NCI-H526 treated with DMSO at 0.1 percent for 48 hours (cell line): ENCODE data around the gene CA10.

Experiments used
- DNase-seq: peaks from one replicate; lab custom pipeline; 2025; lab: John Stamatoyannopoulos, UW

Gene CA10

DNA sequence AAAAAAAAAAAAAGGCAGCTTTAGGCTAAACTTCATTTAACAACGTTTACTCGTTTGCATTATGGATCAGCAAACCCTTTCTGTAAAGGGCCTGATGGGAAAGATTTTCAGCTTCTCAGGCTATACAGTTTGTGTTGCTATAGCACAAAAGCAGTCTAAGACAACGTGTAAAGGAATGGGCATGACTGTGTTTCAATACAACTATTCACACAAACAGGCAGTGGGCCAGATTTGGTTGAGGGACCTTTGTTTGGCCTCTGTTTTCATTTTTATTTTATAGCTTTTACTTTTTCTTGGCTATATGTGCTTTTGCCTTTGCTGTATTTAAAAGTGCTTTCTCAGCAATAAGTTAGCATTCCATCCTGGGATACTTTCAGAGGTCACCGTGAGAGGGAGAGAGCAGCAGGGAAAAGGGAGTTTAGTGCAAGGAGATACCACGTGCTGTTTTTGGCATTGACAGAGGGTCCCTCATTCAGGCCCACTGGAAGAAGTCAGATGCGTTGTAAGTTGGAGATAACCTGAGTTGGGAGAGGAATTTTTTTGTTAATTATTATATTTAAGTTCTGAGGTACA, 562.6 kb downstream of the CA10 start:
- no peak for DNase-seq

DNA sequence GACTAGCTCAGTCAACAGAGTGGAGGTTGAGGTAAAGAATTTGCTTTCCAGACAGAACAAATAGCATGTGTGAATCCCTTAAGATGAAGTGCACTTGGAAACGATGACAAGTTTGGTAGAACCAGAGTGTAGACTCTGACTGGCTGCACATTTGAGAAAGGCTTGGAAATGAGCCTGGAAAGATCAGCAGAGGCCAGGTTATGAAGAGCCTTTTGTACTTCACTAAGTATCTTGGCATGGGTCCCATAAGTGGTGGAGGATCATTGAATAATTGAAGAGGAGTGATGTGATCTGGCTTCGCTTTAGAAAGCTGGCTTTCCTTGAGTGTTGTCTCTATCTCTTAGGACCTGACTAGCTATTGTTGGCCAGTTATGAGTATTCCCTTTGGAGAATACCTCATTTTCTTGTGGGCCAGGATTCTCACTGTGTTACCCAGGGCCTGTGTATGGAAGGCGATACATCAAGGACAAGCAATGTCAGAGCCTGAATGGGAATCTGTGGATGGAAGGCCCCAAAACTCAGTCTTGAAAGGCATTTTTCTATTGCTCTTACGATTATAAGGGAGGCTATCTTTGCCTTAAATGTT, 568.4 kb downstream of the CA10 start:
- DNase-seq, result no peak

DNA sequence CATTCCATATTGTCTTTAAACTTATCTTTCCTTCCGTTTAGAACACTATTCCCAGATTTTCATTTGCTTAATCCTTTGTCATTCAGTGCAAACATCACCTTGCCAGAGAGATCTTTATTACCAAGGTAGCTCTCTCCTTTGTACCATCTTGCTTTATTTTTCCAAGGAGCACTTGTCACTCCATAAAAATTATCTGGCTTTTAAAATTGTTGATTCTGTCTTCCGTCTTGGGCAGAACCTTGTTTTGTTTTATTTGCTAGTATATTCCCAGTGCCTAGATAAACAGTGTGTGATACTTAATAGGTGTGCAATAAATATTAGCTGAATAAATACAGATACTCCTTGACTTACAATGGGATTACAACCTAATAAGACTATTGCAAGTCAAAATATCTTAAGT, 570.5 kb downstream of the CA10 start:
- DNase-seq, result no peak

DNA sequence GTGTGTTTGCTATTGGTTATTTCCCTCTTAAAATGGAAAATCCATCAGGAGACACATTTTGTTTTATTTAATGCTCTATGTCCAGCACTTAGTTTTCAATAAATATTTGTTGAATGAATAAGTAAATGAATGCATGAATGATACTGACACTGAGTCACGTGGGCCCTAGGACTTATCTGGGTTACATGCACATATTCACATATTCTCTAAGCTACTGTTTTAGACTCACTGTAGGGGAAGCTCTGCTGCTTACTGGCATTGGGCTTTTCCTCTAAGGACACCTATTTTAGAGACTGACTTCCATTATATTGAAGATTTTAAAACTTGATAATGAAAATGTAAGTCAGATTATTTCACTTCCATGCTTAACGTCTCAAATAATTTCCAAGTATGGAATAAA, 571.0 kb downstream of the CA10 start:
- DNase-seq, result no peak

DNA sequence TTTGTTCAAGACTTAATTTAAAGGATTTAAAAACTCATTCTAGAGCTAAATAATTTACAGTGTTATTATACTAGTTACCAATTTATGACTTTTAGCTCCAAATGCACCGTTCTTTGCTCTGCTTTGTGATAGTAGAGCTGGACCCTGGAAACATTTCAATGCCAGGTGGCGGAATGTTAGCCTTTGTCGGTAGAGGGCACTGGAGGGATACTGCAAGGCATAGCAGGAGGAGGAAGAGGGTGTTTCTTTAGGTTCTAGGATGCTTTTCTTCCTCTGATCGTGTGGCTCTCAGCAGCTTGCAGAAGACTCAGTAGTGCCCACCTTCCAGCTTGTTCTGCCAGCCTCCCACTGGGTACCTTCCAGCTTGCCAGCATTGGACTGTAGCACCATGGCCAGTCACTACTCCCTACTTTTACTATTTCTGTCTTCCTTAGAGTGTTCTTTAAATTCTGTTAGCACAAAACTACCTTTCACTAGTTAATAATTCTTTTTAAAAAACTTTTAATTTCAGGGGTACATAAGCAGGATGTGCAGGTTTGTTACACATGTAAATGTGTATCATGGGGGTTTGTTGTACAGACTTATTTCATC, 572.9 kb downstream of the CA10 start:
- DNase-seq, result no peak

DNA sequence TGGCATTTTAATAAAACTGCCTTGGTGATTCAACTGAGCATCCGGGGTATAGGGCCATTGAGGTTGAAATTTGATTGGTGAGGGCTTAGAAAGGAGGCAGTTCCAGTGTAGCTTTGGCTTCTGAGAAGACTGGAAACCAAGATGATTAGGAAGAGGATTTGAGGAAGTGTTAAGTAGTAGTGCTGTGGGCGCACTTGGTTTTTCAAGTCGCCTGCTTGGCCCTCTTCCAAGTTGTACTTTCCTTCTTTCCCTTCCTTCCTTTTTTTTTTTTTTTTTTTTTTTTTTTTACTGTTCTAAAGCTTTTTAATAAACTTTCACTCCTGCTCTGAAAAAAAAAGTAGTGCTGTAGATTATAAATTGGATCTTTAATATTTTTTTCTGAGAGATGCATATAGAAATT, 577.6 kb downstream of the CA10 start:
- no peak for DNase-seq
